Suprapubic skin (tissue), 3 donors: Measurements from ENCODE around the gene TTLL7.

Experiments used
- CTCF ChIP-seq, 2 donors: fragments of 200-600 bp in 1 of 2; fragments of 450-650 bp in 1 of 2; sonication (generic) in 1 of 2; IDR thresholded peaks; one replicate each; pipeline ENCODE4 v1.5.1; 2016 to 2019; ENCODE audit warnings: antibody characterized with exemption in 2 of 2, mild to moderate bottlenecking in 1 of 2, moderate library complexity in 1 of 2
- EP300 ChIP-seq: sonication (generic); formaldehyde crosslinking; IDR thresholded peaks from one replicate; pipeline ENCODE4 v1.6.1; 2017; ENCODE audit warnings: antibody characterized with exemption
- POLR2A ChIP-seq, 2 donors: fragments of 450-650 bp; IDR thresholded peaks; one replicate each; pipeline ENCODE4 v1.6.1; 2017; ENCODE audit warnings: antibody characterized with exemption in 2 of 2, mild to moderate bottlenecking in 2 of 2, moderate library complexity in 2 of 2

- TF ChIP-seq CTCF (IDR thresholded peaks at IDR 0.05) (no peak), EP300 (no peak), POLR2A (IDR thresholded peaks at IDR 0.05) (no peak)
These were observed 20.3 kb upstream of the TTLL7 start for GRCh38 chr1:84019217-84019616.
